Measurements from ENCODE around the gene SNX19.

Gene SNX19

DNA sequence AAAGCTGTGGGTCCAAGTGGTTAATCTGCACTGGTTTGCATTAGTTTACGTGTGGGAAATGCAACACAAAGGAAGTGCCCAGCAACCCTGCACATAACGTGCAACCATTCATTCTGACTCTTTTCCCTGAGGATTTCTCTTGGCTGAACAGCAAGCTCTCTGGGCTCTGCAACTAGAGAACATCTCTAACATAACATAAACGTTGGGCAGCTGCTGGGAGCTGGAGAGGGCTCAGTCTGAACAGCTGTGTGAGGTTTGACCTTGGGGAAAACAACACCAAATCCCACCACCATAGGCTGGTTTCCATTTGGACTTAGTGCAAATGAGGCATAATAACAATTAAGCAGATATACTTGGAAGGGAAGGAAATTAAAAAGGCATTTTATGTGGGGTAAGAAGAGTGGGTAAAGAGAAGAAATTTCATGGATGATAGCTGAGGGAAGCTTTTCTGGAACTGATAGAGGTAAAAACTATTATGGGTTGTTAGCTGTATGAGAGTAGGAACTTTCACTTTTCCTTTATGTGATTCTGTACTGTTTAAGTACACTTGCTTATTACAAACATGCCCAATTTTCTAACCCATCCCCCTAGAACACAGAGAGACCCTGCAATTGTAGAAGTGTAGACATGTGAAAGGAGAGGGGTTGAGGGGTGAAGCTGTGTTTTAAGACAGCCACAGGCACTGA lies 76.2 kb downstream of the SNX19 start:
- DNase-seq = no peak

DNA sequence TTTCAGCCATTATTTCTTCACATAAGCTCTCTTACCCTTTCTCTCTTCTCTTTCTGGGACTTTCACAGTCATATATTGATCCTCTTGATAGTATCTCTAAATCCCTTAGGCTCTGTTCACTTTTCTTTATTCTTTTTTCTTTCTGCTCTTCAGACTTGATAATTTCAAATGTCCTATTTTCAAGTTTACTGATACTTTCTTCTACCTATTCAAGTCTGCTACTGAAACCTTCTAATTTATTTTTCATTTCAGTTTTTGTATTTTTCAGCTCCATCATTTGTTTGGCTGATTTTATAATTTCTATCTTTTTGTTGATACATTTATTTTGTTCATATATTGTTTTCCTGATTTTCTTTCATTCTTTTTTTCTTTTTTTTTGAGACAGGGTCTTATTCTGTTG lies 79.1 kb downstream of the SNX19 start:
- DNase-seq = no peak

DNA sequence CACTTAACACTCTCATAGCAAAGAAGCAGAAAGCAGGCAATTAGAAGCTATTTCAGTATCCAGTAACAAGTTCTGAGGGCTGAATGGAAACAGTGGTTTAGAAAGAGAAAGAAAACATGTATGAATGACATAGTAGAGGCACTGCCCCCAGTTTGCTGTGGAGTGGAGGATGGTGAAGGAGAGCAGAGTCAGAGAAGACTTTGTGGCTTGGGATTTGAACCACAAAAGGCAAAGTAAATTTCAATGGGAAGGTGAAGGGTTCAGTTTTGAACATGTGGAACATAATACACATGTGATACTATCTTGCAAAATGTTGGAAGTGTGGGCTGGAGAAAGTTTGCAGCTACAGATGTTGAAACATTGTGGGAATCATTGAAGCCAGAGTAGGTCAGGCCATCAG lies 81.4 kb downstream of the SNX19 start:
- no peak for DNase-seq

DNA sequence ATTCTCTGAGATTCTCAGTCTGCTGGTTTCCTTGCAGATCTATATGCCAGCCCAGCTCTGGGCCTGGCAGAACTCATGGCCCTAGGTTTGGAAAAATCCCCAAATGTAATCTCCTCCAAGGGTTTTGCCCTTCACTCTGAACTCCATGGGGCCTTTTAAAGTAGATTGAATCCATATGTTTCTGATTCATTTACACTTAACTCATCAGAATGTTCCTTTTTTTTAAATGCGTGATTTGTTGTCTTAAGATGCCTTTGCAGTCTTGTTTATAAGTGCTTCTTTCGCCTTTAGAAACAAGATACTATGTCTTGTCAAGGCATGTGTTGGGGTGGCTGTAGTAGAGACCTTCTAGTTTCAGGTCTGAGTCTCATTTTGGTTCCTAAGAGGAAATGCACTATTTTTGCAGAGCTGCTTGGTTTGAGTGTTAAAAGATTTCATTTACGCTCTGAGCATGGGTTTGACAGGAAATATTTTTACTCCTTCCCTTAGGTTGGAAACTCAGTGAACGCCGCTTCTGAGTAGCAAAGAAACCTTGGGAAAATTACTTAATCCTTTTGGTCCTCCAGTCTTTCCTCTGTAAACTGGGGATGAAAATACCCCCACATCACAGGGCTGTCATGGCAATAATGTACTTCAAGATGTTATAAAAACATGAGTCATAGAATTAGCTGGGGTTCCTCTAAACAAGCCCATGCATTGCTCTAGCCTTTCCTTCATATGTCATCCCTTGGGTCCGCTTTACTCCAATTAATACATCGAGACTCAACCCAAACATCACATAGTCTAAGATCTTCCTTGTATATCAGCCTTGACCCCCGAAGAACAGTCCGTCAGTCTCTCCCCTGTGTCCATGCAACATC lies 83.5 kb downstream of the SNX19 start:
- no peak for DNase-seq

DNA sequence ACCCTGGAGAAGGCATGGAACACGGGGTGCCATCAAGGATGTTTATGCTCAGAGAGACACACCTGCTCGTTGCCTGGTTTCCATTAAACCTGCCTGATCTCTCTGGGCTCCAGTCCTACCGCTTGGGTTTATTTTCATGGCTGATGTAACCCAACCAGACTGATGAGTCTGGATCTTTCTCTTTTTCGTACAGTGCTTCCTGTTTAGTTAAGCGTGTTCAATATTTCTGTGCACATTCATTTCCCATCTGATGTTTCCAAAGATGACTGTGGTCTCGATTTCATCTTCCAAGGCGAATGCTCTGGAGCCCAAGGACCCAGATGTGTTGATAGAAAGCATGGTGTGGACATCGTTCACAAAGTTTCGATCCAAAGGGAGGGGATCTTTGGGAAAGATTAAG lies 84.3 kb downstream of the SNX19 start:
- no peak for DNase-seq

DNA sequence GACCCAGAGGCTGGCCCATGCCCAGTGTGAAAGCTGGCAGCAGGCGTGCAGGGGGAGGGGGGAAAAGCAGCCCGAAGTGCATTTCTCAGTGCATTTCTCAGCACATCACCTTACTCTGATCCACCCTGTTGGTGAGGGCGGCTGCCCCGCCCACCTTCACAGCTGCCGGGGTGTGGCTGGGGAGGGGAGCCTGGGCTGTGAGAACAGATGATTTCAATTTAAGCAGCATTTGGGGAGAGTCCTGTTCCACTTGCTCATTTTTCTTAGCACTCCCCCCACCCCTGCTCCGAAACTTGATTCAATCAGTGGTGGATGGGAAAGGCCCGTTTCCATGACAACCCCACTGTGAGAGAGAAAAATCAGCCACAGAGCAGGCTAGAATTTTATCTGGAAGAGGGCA lies 84.8 kb downstream of the SNX19 start:
- DNase-seq = no peak

DNA sequence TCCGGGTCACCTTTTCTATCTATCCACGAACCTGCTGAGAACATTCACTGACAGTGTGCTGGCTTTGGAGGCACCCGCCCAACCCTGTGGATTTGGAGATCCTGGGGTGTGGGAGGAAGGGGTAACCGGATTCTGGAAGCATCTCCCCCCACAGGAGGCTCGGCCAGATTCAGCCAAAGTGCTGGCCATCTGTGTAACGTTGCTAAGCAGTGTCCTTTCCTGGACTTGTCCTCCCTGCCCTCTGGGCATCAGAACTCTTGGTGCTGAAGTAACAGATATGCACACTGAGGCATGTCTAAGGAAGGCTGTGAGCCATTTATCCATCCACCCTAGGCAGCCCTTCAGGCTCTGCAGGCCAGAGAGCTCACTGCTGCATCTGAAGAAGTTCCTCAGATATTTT lies 85.7 kb downstream of the SNX19 start:
- DNase-seq = no peak

DNA sequence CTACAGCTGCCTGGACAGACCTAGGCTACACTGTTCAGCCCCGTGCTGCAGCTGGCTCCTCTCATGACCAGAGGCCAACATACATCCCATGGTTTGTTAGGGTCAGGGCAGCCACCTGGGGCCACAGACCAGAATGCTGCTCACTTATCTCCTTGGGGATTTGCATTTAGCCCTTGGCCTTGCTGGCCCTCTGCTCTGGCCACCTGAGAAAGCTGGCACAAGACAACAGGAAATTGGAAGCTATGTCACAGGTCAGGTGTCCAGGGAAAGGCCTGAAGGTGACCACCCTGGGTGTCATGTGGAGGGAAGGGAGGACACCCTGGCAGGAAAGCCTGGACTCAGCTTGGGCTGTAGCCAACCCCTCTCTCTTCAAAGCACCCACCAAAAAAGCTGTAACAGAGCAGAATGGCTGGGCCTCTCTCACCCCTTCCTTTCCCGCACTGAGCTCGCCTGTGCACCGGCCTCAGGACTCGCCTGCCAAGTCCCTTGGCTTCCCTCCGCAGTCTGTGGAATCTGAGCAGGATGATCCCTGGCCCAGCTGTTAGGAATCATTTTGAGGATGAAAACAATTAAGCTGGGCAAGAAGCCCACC lies 86.3 kb downstream of the SNX19 start:
- no peak for DNase-seq

DNA sequence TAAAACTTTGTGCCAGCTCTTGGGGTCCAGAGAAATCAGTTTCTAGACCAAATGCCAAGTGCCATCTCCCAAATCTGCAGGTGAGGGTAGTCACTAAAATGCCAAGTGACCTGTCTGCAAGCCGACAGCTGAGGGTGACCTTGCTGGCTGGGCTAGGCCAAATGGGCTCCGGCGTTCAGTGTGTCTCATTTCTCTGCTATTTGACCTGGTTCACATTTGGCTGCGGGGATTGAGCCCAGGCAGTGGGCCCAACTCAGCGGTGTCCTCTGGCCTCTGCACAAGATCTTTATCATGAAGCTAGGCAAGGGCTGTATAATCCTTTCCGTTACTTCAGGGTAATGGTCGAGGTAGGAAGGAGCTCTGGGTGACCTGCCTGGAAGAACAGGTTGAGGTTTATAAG lies 87.5 kb downstream of the SNX19 start:
- no peak for DNase-seq

DNA sequence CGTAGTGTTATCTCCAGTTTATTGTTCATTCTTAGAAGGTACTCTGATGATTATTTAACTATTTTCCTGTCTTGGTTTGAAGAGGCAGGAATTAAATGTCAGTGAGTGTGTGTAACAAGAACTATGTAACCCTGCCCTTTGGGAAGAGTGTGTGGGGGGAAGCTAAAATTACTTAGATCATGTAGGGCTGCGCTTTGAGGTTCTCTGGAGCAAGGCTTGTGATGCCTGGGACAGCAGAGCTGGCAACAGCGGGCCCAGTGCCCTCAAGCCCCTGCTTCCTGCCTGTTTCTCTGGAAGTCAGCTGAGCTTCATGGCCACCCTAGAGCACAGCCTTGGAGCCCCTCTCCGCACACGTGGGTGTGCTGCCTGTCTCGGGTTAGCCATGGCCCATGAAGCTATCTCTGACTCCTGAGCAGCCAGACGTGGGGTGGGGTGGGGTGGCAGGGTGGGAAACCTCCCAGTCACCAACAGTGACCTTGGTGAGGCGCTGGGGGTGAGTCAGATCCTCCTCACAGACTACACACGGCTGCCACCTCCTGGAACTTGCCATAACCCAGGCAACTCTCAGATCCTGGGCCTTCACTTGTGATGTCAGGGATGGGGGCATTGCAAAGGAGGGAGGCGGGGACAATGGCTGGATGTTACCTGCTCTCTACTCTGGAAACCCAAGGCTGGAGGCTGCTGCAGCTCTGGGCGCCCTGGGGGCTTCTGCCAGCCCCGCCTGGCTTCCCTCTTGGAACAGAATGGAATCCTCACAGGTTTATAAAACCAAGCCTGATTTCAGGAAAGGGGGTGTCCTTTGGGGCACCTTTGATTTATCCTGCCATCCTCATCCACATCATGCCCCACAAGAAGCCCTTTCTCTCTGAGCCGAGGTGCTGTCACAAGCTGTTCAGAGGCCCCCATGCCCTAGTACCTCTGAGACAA lies 88.6 kb downstream of the SNX19 start:
- no peak for DNase-seq

DNA sequence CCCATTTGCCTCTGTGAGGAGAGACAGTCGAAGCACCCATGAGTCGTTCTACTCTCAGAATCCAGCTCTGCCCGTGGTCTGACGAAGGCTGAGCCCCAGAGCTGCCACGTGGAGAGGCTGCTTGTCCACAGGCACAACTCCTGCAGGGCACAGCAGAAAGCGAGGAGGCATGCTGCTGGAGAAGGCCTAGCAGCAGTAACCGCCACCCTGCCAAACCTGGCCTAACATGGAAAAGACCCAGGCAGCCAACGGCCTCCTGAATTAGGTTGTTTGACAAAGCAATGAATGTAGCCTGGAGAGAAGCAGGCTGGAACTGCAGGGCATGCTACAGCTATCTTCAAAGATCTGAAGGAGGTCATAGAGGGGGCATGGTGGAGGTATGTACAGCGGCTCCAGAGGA lies 89.7 kb downstream of the SNX19 start:
- DNase-seq = no peak

DNA sequence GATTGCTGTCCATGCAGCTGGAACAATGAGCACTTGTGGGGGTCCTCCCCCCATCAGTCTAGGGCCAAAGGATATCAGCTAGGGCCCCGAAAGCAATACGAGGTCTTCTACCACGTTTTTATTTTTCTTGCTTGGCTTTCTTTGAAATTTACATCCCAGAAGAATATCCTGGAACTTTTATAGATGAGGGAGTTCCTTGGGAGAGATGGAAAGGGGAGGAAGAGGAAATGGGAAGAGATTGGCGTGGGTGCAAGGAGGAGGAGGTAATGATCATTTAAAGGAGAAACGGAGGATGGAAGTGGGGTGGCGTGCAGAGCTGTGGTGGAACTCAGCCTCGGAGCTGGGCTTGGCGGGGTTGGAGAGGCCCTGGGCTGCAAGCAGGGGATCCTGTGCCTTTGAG lies 90.3 kb downstream of the SNX19 start:
- DNase-seq = no peak

DNA sequence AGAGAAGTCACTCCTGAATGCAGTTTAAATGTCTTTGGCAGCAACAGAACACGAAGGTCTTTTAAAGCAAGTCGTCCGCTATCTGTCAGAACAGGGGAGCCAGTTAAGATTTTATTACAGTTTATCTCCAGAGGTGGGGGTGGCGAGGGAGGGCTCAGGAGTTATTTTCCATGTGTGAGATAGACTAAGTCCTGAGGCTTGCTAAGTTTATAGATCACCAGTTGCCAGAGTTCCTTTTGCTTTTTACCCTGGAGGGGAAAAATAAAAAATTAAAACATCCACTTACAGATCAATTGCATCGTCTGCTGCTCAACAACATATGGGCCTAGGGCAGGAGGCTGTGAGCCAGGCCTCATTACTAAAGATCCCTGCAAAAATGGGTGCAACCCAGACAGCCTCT lies 90.7 kb downstream of the SNX19 start:
- DNase-seq = no peak
